Stimulated activated CD8-positive, alpha-beta memory T cell treated with anti-CD3 and anti-CD28 coated beads, Interleukin-4, amount 100 ng/mL, for 24 hours (primary cell): ENCODE measurements around the gene CCDC80.
"Not testable (repeated sequence)": the region's sequence is repeated elsewhere in the genome, so short reads cannot be mapped to it uniquely, and the experiment has no call there.

Source experiments
- DNase-seq: peaks from one replicate; pipeline ENCODE4 v3.0.0-alpha.2; 2020; ENCODE audit warnings: low read depth

CCDC80 gene

GRCh38 chr3:112640930-112641801 lies at the start of gene CCDC80:
Gene CCDC80, minus strand, starts transcription at chr3:112641143. Its CDS starts 1,238 bp downstream, at chr3:112639905.
- DNase-seq, result no peak

GRCh38 chr3:112689989-112690388 lies 49.0 kb upstream of the CCDC80 start:
- no peak for DNase-seq

- no peak for DNase-seq
These were observed 48.4 kb upstream of the CCDC80 start for GRCh38 chr3:112689385-112689784.

- no peak for DNase-seq
These were observed 47.9 kb upstream of the CCDC80 start for GRCh38 chr3:112688819-112689218.

- DNase-seq, result no peak
These were observed 47.3 kb upstream of the CCDC80 start for GRCh38 chr3:112688085-112688769.

- DNase-seq, result no peak
These were observed 46.7 kb upstream of the CCDC80 start for GRCh38 chr3:112687616-112688015.

GRCh38 chr3:112687211-112687610 lies 46.3 kb upstream of the CCDC80 start:
- no peak for DNase-seq

GRCh38 chr3:112685956-112686799 lies 45.2 kb upstream of the CCDC80 start:
- DNase-seq, result no peak

- no peak for DNase-seq
These were observed 44.5 kb upstream of the CCDC80 start for GRCh38 chr3:112685420-112685819.

GRCh38 chr3:112682361-112682760 lies 41.4 kb upstream of the CCDC80 start:
- DNase-seq, result no peak

- DNase-seq, result no peak
These were observed 40.9 kb upstream of the CCDC80 start for GRCh38 chr3:112681822-112682325.

GRCh38 chr3:112676659-112677234 lies 35.8 kb upstream of the CCDC80 start:
- peak; percentile 75 for DNase-seq

- no peak for DNase-seq
These were observed 35.1 kb upstream of the CCDC80 start for GRCh38 chr3:112675943-112676535.

- no peak for DNase-seq
These were observed 34.4 kb upstream of the CCDC80 start for GRCh38 chr3:112675349-112675748.

GRCh38 chr3:112672716-112673541 lies 32.0 kb upstream of the CCDC80 start:
- DNase-seq, result no peak

- no peak for DNase-seq
These were observed 31.2 kb upstream of the CCDC80 start for GRCh38 chr3:112671930-112672715.

GRCh38 chr3:112670824-112671223 lies 29.9 kb upstream of the CCDC80 start:
- no peak for DNase-seq

- no peak for DNase-seq
These were observed 26.7 kb upstream of the CCDC80 start for GRCh38 chr3:112667599-112667998.

- not testable (repeated sequence) for DNase-seq
These were observed 24.1 kb upstream of the CCDC80 start for GRCh38 chr3:112665009-112665408.

- no peak for DNase-seq
These were observed 15.1 kb upstream of the CCDC80 start for GRCh38 chr3:112656043-112656442.
